Measurements from ENCODE around the gene RTL3. TPM values are rescaled to one million over a fixed set of nuclear protein-coding genes. Genes with fewer than 3 reads are reported as not detected.

Gene RTL3
- total and polyA plus RNA-seq, 2 donors (not counting 1 experiment from before 2014, with no cell fraction given): not detected

- Histone ChIP-seq H3K27me3 (replicated peaks in 1 of 4; ENCODE audit: control extremely low read depth in 1 of 4, control insufficient read depth in 3 of 4, insufficient read depth in 4 of 4, low read length in 3 of 4) (no peaks in the 10 kb centered on the region), H3K4me3 (ENCODE audit: control extremely low read depth in 1 of 5, extremely low read depth in 1 of 5, insufficient read depth in 1 of 5, low read depth in 2 of 5, low read length in 4 of 5) (no peak overlapping the region), H3K9me3 (ENCODE audit: control extremely low read depth in 1 of 3, control insufficient read depth in 2 of 3, insufficient read depth in 1 of 3, low read length in 2 of 3) (no peaks in the 10 kb centered on the region), H3K4me2 (replicated peaks; ENCODE audit: low read depth, low read length, poor library complexity, severe bottlenecking) (no peak overlapping the region), H2AFZ (ENCODE audit: insufficient read depth, low read depth, low read length, poor library complexity, severe bottlenecking) (no peak overlapping the region), H4K20me1 (ENCODE audit: control insufficient read depth, insufficient read depth, low read length, poor library complexity, severe bottlenecking) (no peaks in the 10 kb centered on the region), H3K9ac (ENCODE audit: low read length) (no peak overlapping the region), H3K79me2 (ENCODE audit: control insufficient read depth, insufficient read depth, low read length) (no peaks in the 10 kb centered on the region), H3K36me3 (replicated peaks in 1 of 2; ENCODE audit: control extremely low read depth in 1 of 2, control insufficient read depth in 1 of 2, extremely low read depth in 1 of 2, insufficient read depth in 2 of 2, low read length in 1 of 2) (no peaks in the 10 kb centered on the region), H3K4me1 (ENCODE audit: control insufficient read depth in 2 of 2, insufficient read depth in 2 of 2, low read length in 2 of 2) (no peaks in the 10 kb centered on the region), H3K27ac (ENCODE audit: low read length in 2 of 2) (no peak overlapping the region)
- TF ChIP-seq CTCF (IDR thresholded peaks at IDR 0.05) (no peak), EZH2 (IDR thresholded peaks at IDR 0.05; ENCODE audit: borderline replicate concordance, insufficient read depth, low read depth, low read length, poor library complexity, severe bottlenecking) (no peak)
- ATAC-seq (ENCODE audit: low read depth): no peak
- no peak for DNase-seq
- no peaks in the 10 kb centered on the region for H3K9me3 Mint-ChIP-seq (ENCODE audit: insufficient read depth)
- intact Hi-C loops (cut with micrococcal nuclease): no loop called here
- no peaks in the 10 kb centered on the region for H3K4me1 Mint-ChIP-seq
- CTCF ChIA-PET: no interaction called here
- WGBS (ENCODE audit: insufficient coverage): 100% methylated on average over 1 of the region's 2 CpGs
- H3K27ac Mint-ChIP-seq: no peak overlapping the region
- H3K27me3 Mint-ChIP-seq: no peaks in the 10 kb centered on the region
- POLR2A ChIA-PET: no interaction called here
- no peak overlapping the region for H3K4me3 Mint-ChIP-seq
Observed at GRCh38 chrX:78618987-78619386, 40.1 kb downstream of the RTL3 start.

GRCh38 chrX:78614264-78614663 lies 44.9 kb downstream of the RTL3 start:
- intact Hi-C loops (cut with micrococcal nuclease): no loop called here
- DNase-seq (no peak), ATAC-seq (ENCODE audit: low read depth) (no peak)
- H3K4me3 ChIP-seq (ENCODE audit: control extremely low read depth in 1 of 5, extremely low read depth in 1 of 5, insufficient read depth in 1 of 5, low read depth in 2 of 5, low read length in 4 of 5): no peak overlapping the region
- ChIA-PET CTCF (no interaction called here), POLR2A (no interaction called here)
- H3K9me3 Mint-ChIP-seq (ENCODE audit: insufficient read depth): no peaks in the 10 kb centered on the region
- H2AFZ ChIP-seq (ENCODE audit: insufficient read depth, low read depth, low read length, poor library complexity, severe bottlenecking): no peak overlapping the region
- H4K20me1 ChIP-seq (ENCODE audit: control insufficient read depth, insufficient read depth, low read length, poor library complexity, severe bottlenecking): no peaks in the 10 kb centered on the region
- no peaks in the 10 kb centered on the region for H3K4me1 Mint-ChIP-seq
- no peak overlapping the region for H3K27ac ChIP-seq (ENCODE audit: low read length in 2 of 2)
- TF ChIP-seq EZH2 (IDR thresholded peaks at IDR 0.05; ENCODE audit: borderline replicate concordance, insufficient read depth, low read depth, low read length, poor library complexity, severe bottlenecking) (no peak), CTCF (IDR thresholded peaks at IDR 0.05) (no peak)
- H3K79me2 ChIP-seq (ENCODE audit: control insufficient read depth, insufficient read depth, low read length): no peaks in the 10 kb centered on the region
- no peaks in the 10 kb centered on the region for H3K36me3 ChIP-seq (replicated peaks in 1 of 2; ENCODE audit: control extremely low read depth in 1 of 2, control insufficient read depth in 1 of 2, extremely low read depth in 1 of 2, insufficient read depth in 2 of 2, low read length in 1 of 2)
- H3K27me3 ChIP-seq (replicated peaks in 1 of 4; ENCODE audit: control extremely low read depth in 1 of 4, control insufficient read depth in 3 of 4, insufficient read depth in 4 of 4, low read length in 3 of 4): no peaks in the 10 kb centered on the region
- H3K27me3 Mint-ChIP-seq: no peaks in the 10 kb centered on the region
- no peaks in the 10 kb centered on the region for H3K4me1 ChIP-seq (ENCODE audit: control insufficient read depth in 2 of 2, insufficient read depth in 2 of 2, low read length in 2 of 2)
- no peak overlapping the region for H3K27ac Mint-ChIP-seq
- no CpG with 5 or more reads among the region's 1 CpG for WGBS (ENCODE audit: insufficient coverage)
- H3K4me2 ChIP-seq (replicated peaks; ENCODE audit: low read depth, low read length, poor library complexity, severe bottlenecking): no peak overlapping the region
- H3K9ac ChIP-seq (ENCODE audit: low read length): no peak overlapping the region
- no peak overlapping the region for H3K4me3 Mint-ChIP-seq
- H3K9me3 ChIP-seq (ENCODE audit: control extremely low read depth in 1 of 3, control insufficient read depth in 2 of 3, insufficient read depth in 1 of 3, low read length in 2 of 3): no peaks in the 10 kb centered on the region

Other genes starting within 250 kb of the RTL3 start
- gene LPAR4, start 88.4 kb upstream of the RTL3 start, total RNA-seq: 0.12 TPM in 1 of 2 replicates, not detected in the other
- gene LPAR4, start 88.4 kb upstream of the RTL3 start, polyA plus RNA-seq: 0.03 TPM in 1 of 2 replicates, not detected in the other